ENCODE results near the gene C3orf62.

C3orf62 gene

GRCh38 chr3:49270156-49270500 is 6.9 kb downstream of the C3orf62 start:
- no peak overlapping the region for H3K4me3 ChIP-seq (replicated peaks; ENCODE audit: low read depth, low read length)
- TF ChIP-seq, protein P1, sequence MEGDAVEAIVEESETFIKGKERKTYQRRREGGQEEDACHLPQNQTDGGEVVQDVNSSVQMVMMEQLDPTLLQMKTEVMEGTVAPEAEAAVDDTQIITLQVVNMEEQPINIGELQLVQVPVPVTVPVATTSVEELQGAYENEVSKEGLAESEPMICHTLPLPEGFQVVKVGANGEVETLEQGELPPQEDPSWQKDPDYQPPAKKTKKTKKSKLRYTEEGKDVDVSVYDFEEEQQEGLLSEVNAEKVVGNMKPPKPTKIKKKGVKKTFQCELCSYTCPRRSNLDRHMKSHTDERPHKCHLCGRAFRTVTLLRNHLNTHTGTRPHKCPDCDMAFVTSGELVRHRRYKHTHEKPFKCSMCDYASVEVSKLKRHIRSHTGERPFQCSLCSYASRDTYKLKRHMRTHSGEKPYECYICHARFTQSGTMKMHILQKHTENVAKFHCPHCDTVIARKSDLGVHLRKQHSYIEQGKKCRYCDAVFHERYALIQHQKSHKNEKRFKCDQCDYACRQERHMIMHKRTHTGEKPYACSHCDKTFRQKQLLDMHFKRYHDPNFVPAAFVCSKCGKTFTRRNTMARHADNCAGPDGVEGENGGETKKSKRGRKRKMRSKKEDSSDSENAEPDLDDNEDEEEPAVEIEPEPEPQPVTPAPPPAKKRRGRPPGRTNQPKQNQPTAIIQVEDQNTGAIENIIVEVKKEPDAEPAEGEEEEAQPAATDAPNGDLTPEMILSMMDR (IDR thresholded peaks at IDR 0.05; ENCODE audit: low read depth, low read length, missing control alignments): no peak
- DNase-seq (ENCODE audit: extremely low read depth, low read depth): no peak

DNA sequence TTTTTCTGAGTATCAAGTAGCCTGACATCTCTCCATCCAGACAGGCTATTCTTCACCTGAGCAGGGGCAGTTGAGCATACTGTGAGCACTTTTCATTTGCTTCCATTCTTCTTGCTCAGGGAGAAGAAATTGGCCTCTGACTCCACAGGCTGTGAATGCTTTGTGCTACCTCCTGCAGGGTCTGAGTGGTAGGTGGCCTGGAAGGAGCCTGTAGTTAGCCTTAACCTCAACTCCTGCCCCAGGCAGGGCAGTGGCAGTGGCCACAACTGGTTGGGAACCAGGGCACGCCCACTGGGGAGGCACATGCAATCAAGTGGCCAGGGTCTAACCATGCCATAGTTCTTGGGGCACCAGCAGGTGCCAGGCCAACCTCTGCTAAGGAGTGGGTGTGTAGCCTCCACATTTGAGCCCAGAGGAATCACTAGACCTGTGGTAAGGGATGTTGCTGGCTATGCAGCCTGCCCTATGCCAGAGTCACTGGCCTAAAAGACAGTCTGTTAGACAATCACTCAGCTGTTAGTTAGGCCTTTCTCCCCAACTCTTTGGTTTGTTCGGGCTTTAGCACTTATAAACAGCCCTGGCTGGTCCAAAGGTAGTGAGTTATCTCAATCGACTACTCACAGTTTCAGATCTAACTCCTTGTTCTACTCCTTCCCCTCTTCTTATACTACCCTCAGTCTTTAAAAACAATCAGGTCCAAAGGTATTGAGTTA is 7.4 kb downstream of the C3orf62 start:
- TF ChIP-seq, protein P1 (IDR thresholded peaks at IDR 0.05; ENCODE audit: low read depth, low read length, missing control alignments): no peak
- no peak for DNase-seq (ENCODE audit: extremely low read depth, low read depth)
- no peak overlapping the region for H3K4me3 ChIP-seq (replicated peaks; ENCODE audit: low read depth, low read length)

DNA sequence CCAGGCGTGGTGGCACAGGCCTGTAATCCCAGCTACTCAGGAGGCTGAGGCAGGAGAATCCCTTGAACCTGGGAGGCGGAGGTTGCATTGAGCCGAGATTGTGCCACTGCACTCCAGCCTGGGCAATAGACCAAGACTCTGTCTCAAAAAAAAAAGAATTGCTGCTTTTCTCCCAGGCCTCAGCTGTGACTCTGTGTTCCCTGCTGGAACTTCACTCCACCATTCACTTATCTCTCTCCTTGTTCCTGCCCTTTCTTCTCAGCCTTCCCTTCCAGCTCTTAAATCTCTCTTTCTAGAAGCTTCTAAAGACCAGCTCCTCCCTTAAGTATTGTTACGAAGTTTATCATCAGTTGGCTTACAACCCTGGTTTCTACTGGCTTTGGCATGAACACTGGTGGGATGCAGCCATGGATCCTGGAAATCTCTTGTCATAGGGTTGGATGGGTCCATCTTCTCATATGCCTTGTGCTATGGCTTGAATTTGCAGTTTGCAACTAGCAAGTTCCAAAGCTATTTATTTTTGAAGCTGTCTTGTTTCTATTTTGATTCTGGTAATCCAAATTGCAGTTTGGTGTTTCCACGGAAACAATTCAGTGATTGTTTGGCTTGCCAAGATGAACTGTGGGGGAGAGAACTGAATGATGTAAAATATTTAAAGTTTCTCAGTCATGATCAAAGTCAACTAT is 10.5 kb downstream of the C3orf62 start:
- DNase-seq (ENCODE audit: extremely low read depth, low read depth): no peak
- no peak overlapping the region for H3K4me3 ChIP-seq (replicated peaks; ENCODE audit: low read depth, low read length)
- TF ChIP-seq, protein P1 (IDR thresholded peaks at IDR 0.05; ENCODE audit: low read depth, low read length, missing control alignments): no peak

DNA sequence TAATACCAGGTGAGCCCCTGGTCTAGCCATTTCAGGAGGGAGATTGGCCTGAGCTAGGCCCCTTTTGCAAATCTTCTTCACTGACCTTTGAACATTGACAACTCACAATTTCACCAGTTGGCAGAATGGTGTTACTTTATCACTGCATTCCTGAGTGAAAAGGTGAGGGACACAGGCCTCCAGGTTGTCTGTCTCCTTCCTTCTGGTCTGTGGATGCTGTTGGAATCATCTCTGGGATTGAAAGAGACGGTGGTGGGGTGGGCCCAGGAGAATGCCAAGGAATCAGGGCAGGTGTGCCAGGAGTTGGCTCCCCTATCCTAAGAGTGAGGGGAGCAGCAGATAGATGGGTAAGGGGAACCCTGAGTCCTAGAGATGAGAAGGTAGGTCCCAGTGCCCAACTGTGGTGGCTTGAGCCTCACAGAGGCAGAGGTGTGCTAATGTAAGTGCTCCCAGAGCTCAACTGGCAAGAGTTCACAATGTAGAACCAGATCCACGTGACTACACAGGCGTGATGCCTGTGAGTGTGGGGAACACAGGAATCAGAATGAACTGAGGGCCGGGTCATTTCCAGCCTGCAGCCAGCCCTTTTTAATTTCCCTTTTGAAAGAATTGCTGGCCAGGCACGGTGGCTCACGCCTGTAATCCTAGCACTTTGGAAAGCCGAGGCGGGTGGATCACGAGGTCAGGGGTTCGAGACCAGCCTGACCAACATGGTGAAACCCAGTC is 11.2 kb downstream of the C3orf62 start:
- no peak for DNase-seq (ENCODE audit: extremely low read depth, low read depth)
- TF ChIP-seq, protein P1 (IDR thresholded peaks at IDR 0.05; ENCODE audit: low read depth, low read length, missing control alignments): no peak
- no peak overlapping the region for H3K4me3 ChIP-seq (replicated peaks; ENCODE audit: low read depth, low read length)

- TF ChIP-seq, protein P1 (IDR thresholded peaks at IDR 0.05; ENCODE audit: low read depth, low read length, missing control alignments): no peak
- DNase-seq (ENCODE audit: extremely low read depth, low read depth): no peak
- H3K4me3 ChIP-seq (replicated peaks; ENCODE audit: low read depth, low read length): no peak overlapping the region
Measured at GRCh38 chr3:49263159-49263889, 13.7 kb downstream of the C3orf62 start.

GRCh38 chr3:49260806-49261324 is 16.2 kb downstream of the C3orf62 start:
- DNase-seq (ENCODE audit: extremely low read depth, low read depth): no peak
- H3K4me3 ChIP-seq (replicated peaks; ENCODE audit: low read depth, low read length): no peak overlapping the region
- TF ChIP-seq, protein P1 (IDR thresholded peaks at IDR 0.05; ENCODE audit: low read depth, low read length, missing control alignments): no peak

Data from HFF-Myc (cell line).